HG02973 (cell line): ENCODE measurements around the gene RANBP9.

Experiments
- ATAC-seq: cut with Tn5 transposase; IDR thresholded peaks from one replicate; pipeline ENCODE4 v1.9.1; 2021; ENCODE audit warnings: moderate library complexity; ENCODE audit not compliant: unreplicated experiment

RANBP9 gene

DNA sequence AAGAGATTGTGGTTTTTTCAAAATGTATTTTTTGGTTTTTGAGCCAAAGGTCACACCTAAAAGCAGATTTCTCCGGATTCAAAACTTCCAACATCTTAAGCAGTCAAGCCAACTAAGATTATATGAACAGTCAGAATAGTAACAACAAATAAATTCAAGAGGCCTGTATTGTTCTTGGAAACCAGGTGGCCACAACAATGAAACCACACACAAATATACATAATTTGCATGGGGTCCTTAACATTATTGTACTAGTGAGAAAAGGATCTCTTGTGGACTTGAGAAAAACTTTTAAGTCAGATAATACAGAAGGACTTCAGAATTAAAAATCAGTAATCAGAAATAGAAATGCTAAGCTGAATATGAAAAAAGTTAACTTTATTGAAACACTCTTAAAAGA lies 55.9 kb downstream of the RANBP9 start:
- no peak for ATAC-seq

DNA sequence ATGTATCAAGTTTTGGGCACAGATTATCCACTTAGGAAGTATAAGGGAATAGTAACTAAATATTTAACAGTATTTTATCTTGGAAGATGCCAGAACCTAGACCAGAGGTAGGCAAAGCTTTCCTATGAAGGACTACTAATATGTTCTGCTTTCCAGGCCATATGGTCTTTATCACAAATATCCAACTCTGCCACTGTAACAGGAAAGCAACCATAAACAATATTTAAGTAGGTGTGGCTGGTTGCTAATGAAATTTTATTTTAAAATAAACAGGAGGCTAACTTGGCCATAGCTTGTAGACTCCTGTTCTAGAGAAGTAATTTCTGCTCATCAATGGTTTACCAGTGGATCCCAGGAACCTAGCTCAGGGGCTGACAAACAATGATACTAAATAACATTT lies 57.1 kb downstream of the RANBP9 start:
- ATAC-seq = no peak

- no peak for ATAC-seq
These were observed 58.3 kb downstream of the RANBP9 start for GRCh38 chr6:13653296-13653695.

GRCh38 chr6:13649393-13649792 lies 62.2 kb downstream of the RANBP9 start:
- no peak for ATAC-seq

DNA sequence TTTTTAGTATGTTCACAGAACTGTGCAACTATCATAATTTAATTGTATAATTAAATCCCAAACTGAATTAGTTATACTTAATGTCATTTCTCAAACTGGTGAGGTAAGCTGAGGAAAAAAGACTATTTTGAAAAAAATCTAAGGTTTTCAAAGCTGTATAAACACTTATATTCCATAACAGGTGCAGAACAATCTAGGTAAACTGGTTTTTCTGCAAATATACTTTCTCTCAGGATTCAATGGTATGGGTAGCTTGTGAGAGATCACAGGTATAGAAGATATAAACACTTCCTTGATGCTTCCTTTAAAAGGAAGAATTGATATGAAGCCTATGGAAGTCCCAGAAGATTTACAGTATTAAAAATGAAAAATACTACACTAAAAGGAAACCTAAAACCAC lies 62.8 kb downstream of the RANBP9 start:
- no peak for ATAC-seq

DNA sequence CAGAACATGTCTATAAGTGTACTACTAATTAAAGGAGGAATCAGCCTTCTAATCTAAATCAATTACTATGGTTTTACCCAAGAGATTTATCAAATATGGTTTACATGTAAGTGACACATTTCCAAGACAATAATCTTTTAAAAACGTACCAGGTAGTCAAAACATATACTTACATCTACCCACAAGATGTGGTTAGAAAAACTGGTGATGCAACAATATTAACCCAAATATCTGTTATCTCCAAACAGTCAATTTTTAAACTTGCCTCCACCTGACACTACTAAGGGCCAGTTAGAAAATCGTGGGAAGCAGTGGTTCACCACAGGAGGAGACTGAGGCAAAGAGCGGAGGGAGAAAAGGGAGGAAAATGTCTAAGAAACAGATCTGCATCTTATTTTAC lies 68.5 kb downstream of the RANBP9 start:
- no peak for ATAC-seq

GRCh38 chr6:13641315-13641714 lies 70.3 kb downstream of the RANBP9 start:
- no peak for ATAC-seq

DNA sequence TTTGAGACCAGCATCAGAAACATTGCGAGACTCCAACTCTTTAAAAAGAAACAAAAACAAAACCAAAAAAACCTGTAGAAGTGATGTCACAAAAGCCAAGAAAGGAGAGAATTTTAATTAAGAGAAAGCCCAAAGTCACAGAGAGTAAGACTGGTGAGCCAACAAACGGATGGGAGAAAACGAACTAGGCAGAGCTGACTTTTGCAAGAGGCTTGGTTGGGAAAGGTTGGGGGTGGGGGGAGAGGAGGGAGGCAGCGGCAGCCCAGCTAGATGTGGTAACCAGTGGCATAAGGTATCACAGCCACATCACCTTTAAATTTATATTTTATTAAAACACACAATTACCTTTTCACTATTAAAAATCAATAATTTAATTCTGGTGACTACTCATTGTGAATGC lies 73.0 kb downstream of the RANBP9 start:
- no peak for ATAC-seq

GRCh38 chr6:13638014-13638413 lies 73.6 kb downstream of the RANBP9 start:
- no peak for ATAC-seq

DNA sequence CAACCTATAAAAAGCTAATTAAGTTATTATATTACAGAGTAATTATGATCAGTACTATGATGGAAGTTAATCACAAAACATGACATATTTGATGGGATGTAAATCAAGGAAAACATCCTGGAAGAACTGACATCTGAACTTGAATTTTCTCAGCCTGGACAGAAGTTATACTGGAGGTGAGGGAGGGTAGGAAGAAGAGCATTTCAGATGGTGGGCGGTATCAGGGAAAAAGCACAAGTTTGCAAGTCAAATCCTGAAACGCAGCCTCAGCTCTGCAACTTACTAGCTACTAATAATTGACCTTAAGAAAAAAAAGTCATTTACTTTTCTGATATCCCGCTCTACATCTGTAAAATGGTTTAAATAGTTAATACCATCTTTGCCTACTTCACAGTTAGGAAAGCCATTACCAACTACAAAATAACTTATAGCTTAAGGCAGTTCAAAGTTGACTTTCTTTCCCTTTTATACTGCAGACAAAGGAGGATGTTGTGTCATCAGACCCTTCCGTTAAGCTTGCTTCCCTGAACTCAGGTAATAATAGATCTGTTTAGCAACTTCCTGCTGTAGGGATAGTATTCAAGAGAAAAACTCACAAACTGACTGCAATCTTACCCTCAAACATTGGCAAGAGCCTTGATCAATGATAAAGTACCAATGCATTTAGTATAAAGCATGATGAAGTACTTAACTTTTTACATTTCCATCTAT lies 75.5 kb downstream of the RANBP9 start:
- no peak for ATAC-seq

- ATAC-seq = no peak
These were observed 78.3 kb downstream of the RANBP9 start for GRCh38 chr6:13633343-13633742.

DNA sequence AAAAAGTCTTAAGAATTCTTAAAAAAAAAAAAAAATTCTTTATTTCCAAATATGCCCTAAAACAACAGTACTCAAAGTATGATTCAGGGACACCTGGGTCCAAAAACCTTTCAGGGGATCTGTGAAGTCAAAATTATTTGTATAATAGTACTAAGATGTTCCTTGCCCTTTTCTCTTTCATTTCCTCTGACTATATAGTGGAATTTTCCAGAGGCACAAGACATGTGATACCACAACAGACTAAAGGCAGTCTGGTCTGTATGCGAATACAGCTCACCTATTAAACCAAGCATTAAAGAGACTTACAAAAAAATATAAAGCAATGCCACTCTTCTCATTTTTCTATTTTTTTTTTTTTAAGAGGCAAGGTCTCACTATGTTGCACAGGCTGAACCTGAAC lies 81.1 kb downstream of the RANBP9 start:
- ATAC-seq = no peak

GRCh38 chr6:13629459-13630116 lies 82.0 kb downstream of the RANBP9 start:
- no peak for ATAC-seq

GRCh38 chr6:13624871-13625288 lies 86.8 kb downstream of the RANBP9 start:
- ATAC-seq = no peak

- ATAC-seq = no peak
These were observed 94.6 kb downstream of the RANBP9 start for GRCh38 chr6:13617066-13617465.

DNA sequence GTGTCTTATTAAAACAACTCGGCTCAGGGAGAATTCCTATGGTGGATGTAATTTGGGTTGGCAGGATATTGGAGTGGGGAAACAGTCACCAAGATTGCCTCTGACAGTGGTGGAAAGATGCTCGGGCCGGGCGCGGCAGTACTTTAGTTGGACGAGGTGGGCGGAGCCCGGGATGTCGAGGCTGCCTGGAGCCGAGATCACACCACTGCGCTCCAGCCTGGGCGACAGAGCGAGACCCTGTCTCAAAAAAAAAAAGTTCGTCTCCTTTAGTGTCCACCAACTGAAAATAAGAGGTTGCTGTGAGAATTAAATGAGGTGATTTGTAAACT lies 95.9 kb downstream of the RANBP9 start:
- peak; percentile 33 for ATAC-seq

DNA sequence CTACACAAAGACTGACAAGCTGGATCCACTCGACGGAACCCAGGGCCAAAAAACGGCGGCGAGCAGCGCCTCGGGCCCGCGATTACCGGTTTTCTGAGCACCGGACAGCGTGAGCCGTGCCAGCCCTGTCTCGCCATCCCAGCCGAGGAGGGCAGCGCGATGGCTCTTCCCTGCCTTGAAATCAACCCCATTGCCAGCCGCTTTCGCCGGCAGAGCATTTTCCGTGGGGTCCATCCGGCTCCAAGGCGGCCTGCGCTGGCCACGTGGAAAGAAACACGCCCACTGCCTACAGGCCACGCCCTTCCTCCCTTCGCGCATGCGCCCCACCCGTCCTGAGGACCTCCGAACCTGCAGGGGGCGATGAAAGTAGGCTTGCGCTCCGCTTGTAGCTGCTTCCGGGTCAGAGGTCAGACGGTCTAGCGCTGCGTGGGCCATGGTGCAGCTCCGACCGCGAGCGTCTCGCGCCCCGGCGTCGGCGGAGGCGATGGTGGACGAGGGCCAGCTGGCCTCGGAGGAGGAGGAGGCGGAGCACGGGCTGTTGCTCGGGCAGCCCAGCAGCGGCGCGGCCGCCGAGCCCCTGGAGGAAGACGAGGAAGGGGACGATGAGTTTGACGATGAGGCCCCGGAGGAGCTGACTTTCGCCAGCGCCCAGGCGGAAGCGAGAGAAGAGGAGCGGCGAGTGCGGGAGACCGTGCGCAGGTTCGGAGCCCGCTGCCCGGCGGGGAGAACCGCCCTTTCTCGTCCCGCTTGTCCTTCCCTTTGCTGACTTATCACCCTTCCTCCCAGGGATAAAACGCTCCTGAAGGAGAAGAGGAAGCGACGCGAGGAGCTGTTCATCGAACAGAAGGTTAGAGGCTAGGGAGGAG lies 96.5 kb downstream of the RANBP9 start, which contains the start of gene NOL7:
Gene NOL7, plus strand, starts transcription at position 410 of the 866 bp plus-strand sequence. Its CDS starts 24 bp downstream, at position 434.
- peak; percentile 83 for ATAC-seq

GRCh38 chr6:13614126-13614925 lies 97.3 kb downstream of the RANBP9 start:
- peak; percentile 8 for ATAC-seq

- no peak for ATAC-seq
These were observed 98.5 kb downstream of the RANBP9 start for GRCh38 chr6:13613029-13613594.

- ATAC-seq = no peak
These were observed 99.9 kb downstream of the RANBP9 start for GRCh38 chr6:13611715-13612114.

DNA sequence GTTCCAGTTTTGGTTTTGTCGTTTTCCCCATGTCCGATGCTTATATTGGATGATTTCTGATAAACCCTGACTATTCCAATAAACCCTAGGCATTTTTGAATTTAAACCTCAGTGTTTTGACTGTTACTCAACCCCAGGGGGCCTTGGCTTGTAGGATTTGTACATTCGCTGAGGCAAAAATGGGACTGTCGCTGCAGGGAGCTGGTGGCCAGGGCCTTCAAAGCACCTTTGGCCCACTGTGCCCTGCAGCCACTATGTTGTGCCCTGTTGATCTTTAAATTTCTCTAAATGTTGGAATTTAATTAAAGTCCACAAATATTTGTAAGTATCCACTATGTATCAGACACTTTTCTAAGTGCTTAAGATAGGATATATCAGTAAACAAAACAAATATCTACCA lies 106.0 kb downstream of the RANBP9 start:
- no peak for ATAC-seq
